ENCODE measurements around the gene POLA1.

Gene POLA1

DNA sequence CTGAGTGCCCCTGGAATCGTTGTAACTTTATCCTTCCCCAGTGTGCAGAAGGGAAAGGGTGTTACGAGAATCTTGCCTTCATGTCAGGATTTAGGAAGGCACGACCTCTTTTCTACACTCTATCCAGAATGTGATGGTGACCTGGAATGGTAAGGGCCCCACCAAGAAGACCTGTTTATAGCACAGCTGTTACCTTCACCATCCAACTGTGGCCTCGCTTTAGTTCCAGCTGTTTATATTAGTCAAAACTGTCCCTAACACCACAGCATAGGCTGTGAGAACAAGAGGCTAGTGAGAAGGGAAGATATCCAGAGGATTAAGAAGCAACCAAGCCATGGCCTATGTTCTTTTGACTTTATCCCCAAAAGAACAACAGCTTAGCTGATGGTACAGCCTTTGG lies 294.0 kb downstream of the POLA1 start:
- no peak for DNase-seq

DNA sequence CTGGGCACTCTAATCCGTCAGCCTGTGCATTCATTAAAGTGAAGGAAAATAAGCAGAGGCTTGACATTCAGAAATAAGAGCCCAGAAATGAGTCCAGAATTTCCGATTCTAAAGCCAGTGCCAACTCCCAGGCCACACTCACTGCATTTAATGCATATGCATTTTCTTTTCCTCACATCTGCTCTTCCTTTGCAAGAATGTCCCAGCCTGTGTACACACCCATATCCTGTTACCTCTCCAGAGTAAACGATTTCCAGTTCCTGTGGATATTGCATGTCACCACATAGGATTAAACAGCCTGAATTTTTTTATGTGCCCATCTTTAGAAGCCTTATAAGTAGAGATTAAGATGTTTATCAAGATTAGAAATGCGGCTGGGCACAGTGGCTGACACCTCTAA lies 294.6 kb downstream of the POLA1 start:
- DNase-seq: no peak

DNA sequence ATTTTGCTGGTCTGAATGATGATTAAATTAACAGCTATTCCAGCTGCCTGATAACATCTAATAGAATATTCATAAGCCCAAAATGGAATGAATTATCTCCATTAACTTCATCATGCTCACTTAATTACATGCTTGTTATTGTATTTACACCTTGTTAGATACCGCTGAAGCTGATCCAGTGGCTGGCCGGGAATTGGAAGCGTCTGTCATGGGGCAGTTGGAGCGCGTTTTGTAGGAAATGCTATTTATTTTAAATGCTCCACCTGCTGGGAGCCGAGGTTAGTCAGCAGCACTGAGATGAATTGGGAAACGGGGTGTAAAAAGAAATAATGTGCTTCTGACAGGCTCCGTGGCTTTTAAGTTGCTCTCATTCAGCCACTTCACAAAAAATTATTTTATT lies 296.8 kb downstream of the POLA1 start:
- no peak for DNase-seq

DNA sequence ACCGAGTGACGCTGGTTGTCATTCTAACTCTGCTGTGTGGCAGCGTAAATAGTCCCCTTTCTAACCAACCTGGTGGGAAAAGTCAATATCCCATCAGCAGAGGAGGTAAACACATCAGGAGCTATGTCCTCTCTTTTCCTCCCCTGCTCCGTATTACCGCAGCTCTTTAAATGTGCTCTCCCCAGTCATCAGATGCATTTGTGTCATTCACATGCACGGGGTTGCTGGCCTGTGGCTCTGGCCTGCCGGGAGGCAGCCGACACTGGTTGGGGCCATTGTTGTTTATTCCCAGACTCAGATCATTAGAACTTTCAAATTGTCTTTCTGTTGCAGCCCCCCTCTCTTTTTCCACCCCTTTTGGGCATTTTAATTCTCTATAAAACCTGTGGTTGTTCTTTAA lies 300.2 kb downstream of the POLA1 start:
- no peak for DNase-seq

DNA sequence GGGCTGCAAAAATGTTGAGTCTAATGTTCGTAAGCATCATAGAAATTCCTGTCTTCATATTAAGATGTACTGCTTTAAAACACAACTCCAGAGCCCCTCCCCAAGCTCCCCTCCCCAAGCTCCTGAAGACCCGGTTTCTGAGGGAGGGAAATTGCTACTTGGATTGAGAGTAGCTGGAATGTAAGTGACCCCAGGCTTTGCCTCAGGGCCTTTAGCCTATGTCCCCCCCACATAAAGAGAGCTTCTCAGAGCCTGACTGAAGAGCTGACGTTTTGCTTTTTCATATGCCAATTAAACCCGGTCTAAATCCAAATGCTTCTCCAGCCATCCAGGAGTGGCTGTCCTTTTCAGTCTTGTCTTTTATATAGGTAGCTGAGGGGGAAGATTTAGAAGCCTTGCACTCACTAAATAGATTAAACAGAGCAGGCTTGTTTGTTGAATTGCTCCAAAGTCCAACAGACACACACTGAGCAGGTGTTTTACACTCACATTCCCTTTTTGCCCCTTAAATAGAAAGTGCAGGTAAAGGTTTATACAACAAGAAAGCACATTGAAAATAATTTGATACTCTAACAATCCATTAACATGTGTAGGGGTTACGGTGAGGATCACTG lies 302.5 kb downstream of the POLA1 start:
- no peak for DNase-seq

DNA sequence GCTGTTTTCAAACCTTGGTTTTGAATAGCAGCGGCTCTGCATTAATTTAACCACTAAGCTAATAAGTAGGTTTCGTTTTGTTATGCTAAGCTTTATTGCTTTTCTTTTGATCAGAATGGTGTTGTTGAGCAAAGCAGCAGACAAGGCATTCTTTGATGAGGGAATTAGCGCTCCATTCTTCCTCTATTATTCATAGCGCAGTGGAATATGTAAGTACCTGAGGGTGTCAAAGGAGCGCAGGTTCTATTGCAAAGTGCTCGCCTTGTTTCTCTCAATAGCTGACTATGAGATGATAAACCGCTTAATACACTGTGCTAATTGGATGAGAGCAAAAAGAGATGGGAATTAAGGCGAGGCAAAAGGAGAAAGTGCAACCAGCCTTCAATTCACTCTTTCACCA lies 305.8 kb downstream of the POLA1 start:
- no peak for DNase-seq

DNA sequence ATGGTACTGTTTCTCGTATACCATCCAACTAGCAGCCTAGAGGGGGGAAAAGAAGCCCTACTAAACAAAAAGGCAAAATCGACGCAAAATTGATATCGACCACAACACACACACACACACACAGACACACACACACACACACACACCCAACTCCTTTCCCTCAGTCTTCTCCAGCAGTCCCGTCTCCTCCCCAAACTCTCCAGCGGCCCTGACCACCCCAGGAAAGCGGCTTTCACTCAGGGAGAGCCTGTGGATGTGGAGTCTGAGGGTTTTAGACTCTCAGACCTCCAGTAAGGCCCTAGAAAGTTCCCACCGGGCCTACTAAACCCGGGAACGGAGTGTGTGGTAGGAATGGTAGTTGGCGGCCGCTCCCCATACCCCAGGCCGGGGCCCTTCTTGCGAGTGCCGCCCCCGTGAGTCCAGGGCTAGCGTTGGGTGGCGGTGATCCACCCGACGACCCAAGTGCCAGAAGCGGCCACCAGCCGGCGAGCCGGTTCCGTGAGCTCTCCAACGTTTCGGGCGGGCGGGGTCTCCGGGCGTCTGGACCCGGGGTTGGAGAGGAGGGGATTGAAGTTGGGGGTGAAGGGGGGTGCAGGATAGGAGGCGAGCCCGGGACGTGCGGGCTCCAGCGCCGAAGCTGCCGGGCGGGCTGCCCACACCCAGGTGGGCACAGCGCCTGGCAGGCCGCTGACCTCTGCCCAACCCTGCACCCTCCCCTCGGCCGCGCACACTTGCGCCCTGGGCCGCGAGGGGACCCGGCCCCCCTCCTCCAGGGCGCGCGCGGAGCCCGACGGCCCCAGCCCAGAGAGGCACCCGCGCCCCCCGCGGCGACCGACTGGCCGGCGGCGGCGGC lies 308.3 kb downstream of the POLA1 start:
- no peak for DNase-seq

DNA sequence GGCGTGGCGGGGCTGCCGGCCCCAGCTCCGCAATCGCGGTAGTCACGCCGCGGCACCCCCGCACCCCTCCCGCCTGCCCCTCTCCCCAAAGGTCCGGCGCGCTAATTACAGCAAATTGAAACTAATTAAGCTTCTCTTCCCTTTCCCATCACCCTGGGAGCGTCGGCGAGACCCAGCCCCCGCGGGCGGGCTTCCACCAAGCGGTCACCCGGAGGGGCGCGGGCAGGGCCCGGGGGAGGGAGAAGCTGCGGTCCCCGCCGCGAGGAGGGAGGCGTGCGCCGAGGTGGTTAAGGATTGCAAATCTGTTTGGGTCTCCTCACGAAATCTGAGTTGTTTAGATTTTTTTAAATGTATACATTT lies 308.9 kb downstream of the POLA1 start:
- no peak for DNase-seq

DNA sequence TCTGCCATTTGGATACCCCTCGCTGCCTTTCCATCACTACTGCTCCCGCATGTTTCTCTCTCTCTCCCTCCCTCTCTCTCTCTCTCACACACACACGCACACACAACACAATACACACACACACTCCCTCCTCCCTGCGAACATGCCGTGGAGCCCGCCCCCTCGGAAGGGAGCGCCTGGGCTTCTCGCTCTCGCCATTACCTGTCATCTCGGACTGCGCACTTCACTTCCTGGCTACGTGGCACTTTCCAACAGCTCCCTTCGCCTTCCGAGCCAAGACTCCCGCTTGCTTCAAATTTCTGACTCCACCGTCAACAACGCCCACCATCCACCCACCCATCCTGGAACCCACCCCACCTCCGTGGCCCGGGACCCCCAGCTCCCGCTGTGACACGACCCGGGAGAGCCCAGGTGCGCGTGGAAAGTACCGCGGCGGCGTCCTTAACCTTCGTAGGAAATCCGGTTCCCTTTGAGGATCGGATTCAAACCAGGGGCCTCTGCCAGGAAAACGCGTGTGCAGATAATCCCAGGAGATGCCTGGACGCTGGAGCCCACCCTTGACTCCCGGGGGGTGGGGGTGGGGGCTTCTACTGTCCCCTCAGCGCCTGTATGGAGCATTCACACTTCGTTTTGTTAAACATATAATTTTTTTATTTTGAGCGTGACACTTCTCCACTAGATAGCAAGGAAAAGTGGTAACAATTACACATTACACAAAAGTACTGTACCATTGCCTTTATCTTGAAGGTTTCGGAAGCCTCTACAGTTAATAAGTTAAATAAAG lies 309.5 kb downstream of the POLA1 start:
- DNase-seq: no peak

DNA sequence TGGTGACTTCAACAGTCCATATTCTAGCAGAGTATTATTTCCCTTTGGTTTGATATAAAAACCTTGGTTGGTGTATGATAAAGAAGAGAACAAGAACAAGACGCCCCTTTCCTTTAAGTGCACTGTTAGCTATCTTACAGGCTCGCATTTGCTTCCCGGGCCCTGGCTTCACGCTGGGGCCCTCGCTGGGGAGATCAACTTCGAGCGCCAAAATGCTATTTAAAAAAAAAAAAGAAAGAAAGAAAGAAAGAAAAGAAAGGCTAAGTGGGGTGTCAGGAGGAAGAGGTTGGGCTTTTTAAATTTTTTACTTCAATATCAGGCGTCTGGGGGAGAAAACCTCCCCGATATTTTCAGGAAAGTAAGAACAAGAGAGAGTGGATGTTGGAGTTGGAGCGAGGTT lies 310.3 kb downstream of the POLA1 start:
- no peak for DNase-seq

DNA sequence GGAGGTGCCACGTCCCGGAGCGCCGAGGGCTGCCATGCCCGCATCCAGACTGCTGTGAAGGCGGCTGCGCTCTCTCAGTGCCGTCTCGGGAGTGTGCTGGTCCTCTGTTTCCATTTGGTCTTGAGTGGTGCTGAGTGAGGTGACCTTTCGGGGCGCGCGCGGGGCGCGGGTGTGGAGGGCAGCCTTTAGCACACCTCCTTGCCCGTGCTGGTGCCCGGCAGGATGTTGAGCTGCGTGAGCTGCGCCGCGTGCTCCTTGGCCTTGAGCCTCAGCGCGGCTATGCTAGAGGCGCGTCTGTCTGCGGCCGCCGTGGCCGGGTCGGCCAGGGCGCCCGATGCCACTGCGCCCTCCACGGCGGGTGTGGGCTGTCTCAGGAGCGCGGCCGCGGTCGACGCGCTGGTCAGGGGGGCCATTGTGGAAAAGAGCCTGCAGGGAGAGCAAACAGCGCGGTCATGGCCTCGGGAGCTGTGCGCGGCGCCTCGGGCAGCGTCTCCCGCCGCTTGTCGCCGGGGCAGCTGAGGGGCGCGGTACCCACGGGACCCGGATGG lies 310.8 kb downstream of the POLA1 start:
- no peak for DNase-seq

DNA sequence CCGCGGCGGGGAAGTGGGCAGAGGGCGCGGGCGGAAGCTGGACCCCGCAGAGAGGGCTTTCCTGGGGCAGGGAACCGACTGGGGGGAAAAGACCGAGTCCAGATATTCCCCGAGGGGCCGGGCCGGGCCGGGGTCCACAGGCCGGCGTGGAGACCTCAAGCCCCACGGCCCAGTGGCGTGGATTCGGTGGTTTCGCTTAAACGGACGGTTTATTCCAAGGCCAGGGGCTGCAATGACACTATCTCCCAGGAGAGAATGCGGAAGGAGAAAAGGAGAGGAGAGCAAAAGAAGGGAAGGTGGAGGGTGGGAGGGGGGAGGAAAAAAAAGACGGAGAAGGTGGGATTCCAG lies 311.3 kb downstream of the POLA1 start:
- no peak for DNase-seq

DNA sequence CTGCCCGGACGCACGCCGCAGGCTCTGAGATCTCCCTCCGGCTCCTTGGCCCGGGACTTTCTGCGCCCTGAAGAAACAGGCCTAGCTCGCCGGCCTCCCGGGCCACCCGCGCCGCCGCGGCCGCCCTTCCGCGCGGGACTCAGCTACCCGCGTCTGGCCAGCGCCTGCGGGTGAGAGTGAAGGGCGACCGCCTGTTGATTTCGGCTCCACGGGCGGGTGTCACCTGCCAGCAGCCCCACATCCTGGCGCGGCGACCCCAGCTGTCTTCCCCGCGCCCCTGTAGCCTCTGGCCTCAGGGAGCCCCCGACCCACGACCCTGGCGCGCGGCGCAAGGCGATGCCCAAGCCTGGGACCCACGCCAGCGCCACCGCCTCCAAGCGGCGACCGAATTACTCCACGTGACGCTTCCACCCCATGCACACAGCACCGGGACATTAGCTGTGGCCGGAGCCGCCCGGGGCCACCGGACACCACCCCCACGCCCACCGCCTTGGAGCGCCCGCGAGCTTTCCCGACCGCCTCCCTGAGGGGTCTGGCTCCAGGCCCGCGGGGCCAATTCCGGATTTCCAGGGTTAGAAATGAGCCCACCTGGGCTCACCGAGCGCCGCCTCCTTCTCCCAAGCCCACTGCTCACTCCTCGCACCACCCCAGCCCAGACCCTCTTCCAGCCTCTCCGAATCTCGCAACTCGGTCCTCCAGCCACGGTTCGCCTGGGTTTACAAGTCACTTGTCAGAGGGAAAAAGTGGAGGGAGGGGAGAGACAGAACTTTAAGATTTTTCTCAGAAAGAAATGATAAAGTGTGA lies 311.9 kb downstream of the POLA1 start:
- DNase-seq: no peak

DNA sequence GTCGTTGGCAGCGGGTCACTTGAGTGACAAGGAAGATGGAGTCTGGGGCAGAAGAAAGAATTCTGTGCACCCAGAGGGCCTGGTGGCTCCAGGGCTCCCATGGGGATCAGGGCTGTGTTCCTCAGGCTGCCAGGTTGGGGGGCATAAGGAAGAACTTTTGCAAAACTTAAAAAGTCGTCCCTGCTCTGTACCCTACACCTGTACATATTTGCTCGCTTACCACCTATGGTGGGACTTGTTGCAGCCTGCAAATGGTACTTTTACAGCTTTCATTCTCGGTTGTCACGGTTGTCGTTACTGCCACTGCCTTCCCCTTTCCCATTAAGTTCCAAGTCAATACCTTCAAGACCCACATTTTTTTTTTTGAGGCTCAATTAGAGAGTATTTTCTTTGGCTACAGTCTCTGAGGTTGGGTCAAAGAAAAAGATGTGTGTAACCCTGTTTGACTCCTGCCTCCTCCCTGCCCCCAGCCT lies 312.9 kb downstream of the POLA1 start:
- DNase-seq: no peak

DNA sequence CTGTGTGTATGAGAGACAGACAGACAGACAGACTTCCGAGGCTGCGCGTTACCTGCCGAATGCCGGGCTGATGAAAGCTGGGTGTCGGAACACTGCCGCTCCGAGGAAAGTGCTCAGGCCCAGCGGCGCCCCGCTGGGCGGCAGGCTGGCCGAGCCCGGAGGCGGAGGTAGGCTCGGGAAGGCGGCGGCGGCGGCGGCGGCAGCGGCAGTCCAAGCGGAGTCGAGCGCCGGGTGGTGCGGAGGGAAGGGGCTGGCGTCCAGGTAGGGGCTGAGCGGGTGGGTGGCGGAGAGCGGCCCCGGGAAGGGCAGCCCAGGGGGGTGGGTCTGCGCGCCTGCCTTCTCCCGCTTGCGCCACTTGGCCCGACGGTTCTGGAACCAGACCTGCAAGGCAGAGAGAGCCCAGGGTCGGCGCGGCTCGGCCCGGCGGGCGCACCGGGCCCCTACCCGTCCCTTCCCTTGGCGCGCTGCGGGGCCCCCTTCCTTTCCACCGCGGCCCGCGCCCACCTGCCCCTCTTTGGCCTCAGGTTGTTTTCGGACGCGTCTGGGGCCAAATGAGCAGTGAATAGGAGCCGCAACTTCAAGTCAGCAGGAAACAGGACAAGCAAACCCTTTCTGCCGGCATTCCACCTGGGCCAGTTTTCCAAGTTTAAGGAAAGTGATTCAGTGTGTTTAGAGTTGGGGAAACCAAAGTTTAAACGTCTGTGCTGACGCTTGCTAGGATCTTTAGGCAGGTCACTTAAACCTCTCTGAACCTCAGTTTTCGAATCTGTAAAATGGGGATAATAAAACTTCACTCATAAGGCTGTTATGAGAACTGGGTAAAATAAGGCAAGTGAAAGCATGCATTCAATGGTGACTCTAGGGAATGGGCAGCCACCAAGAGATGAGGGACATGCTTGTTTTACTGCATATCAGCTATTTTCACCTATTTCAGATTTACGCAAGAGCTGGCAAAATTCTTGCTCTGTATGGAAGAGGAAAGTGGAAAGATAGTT lies 313.6 kb downstream of the POLA1 start:
- no peak for DNase-seq

DNA sequence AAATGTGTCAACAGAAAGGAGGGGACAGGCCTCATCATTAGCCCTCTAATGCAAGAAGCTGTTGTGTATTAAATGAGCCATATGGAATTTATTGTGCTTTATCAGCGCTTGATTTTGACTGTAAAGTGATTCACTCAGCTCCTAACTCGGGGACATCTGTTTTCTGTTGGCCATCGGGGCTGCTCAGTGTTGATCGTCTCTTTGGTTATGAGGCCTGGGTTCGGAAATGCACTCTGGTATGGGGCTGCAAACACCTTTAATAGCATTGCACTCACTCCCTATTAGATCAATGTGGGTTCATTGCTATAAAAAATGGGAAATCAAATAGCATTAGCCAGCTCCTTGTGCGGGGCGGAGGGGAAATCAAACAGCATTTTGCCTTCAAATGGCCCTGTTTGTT lies 315.7 kb downstream of the POLA1 start:
- DNase-seq: no peak

DNA sequence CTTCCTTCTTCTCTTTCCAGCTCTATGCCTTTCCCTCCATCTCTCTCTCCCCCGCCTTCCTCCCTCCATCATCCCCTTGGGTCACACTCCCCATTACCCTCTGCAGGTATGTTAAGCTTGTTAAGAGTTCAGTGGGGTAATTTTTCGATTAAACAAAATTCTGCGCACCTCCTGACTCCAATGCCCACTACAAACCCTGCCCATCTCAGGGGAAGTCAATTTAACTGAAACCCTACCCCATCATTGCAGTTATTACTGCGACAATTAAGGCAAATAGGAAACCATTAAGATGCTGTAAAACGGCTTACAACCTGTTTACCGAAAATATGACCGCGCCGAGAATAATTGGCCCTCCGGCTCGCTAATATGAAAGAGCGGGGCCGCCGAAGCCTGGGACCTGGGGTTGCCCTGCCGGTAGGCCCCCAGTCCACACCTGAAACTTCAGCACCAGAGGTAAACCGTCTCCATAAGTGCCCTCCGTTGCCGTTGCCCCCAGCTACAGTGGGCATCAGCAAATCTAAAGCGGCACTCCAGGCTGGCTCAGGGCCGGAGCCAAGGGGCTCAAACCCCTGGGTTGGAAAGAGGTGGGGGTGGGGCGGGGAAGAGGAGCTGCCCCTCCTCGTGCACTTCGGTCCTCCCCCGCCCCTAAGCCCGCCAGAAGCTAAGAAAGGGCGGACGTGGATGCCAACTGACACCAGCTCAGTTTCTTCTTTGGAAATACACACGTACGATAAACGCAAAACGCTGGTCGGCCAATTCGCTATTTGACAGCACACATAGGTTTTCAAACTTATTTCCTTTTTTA lies 317.3 kb downstream of the POLA1 start:
- DNase-seq: no peak

DNA sequence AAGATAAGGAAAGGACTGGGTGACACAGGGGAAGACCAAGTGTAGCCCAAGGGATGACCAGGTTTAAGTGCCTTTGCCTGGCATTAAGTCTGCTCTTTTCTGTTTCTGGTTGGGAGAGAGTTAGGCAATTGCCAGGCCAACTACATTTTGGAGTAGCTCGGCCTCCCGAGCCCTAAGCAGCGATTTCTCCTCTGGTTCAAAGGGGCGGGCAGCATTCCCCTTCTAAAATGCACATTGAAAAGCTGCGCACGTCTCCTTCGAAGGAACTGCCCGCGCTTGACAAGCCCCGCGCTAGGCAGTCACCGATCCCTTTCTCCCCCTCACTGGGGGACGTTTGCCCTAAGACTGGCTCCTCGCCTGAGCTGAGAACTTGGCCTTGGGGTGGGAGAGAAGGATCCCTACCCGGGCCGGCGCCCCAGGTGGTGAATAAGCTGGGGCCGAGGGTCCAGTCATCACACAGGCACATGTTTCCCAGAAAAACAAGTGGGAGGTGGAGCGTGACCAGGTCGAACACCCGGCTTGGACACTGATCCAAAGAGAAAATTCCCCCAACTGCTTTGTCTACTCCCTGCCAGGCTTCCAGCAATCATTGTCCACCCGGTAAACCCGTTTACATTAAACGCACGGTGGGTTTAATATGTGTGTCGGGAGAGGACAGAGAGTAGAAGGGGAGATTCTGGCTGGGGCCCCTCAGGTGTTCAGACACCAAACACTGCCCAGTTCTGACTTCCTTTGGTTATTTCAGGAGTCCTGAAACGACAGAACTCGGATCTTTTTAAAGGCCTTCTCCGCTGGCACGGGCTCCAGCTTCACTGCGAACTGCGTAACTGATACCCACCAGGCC lies 318.1 kb downstream of the POLA1 start:
- DNase-seq: no peak

DNA sequence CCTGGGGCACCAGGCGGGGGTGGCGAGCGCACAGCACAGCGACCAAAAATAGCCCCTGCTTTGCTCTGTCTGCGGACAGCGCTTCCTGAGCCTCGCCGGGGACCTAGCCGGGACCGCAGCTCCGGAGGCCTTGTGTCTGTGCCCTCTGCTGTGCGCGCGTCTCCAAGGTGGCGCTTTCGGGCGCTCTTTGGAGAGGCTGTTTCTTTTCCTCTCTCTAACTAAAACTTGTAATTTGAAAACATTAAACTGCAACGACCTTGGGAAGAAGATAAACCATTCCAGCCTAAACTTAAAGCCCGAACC lies 318.7 kb downstream of the POLA1 start:
- DNase-seq: no peak

Measured in CD4-positive, alpha-beta T cell treated with Interleukin-4 for 4 hours (primary cell).